KOPT-K1 (cell line): ENCODE data around the gene SATB2.

Source experiments
- H3K27ac ChIP-seq: fragments of 200-600 bp; sonication (generic); 2 replicates; pipeline ENCODE4 v1.5.1; 2016; ENCODE audit warnings: antibody characterized with exemption, mild to moderate bottlenecking, low read depth, low read length; ENCODE audit not compliant: poor library complexity, severe bottlenecking
- H3K36me3 ChIP-seq: fragments of 200-600 bp; sonication (generic); 2 replicates; pipeline ENCODE4 v1.5.1; 2017; ENCODE audit warnings: antibody characterized with exemption, mild to moderate bottlenecking, low read length, moderate library complexity; ENCODE audit not compliant: insufficient read depth
- H3K9me3 ChIP-seq: fragments of 200-600 bp; sonication (generic); 2 replicates; pipeline ENCODE4 v1.5.1; 2017; ENCODE audit warnings: antibody characterized with exemption, low read length, mild to moderate bottlenecking; ENCODE audit not compliant: insufficient read depth, poor library complexity, severe bottlenecking

SATB2 gene

GRCh38 chr2:199457147-199458008, at the start of gene SATB2:
Gene SATB2, minus strand, starts transcription at chr2:199457939. Its CDS starts 1,902 bp downstream, at chr2:199456037.
- H3K36me3 ChIP-seq = no peaks in the 10 kb centered on the region
- no peak within 1 kb of the TSS for H3K27ac ChIP-seq
- no peaks in the 10 kb centered on the region for H3K9me3 ChIP-seq

- Histone ChIP-seq H3K36me3 (no peaks in the 10 kb centered on the region), H3K27ac (no peak overlapping the region), H3K9me3 (no peaks in the 10 kb centered on the region)
Measured at GRCh38 chr2:199505755-199506403, 48.1 kb upstream of the SATB2 start.

GRCh38 chr2:199503148-199503547, 45.4 kb upstream of the SATB2 start:
- H3K36me3 ChIP-seq = no peaks in the 10 kb centered on the region
- no peak overlapping the region for H3K27ac ChIP-seq
- no peaks in the 10 kb centered on the region for H3K9me3 ChIP-seq

GRCh38 chr2:199499005-199499404, 41.3 kb upstream of the SATB2 start:
- no peaks in the 10 kb centered on the region for H3K9me3 ChIP-seq

GRCh38 chr2:199495147-199495546, 37.4 kb upstream of the SATB2 start:
- Histone ChIP-seq H3K27ac (no peak overlapping the region), H3K9me3 (no peaks in the 10 kb centered on the region), H3K36me3 (no peaks in the 10 kb centered on the region)

More at GRCh38 chr2:199499005-199499404, 41.3 kb upstream of the SATB2 start:
- H3K27ac ChIP-seq = no peak overlapping the region
- no peaks in the 10 kb centered on the region for H3K36me3 ChIP-seq

GRCh38 chr2:199490049-199490448, 32.3 kb upstream of the SATB2 start:
- no peak overlapping the region for H3K27ac ChIP-seq
- no peaks in the 10 kb centered on the region for H3K9me3 ChIP-seq
- no peaks in the 10 kb centered on the region for H3K36me3 ChIP-seq

- Histone ChIP-seq H3K9me3 (no peaks in the 10 kb centered on the region), H3K27ac (no peak overlapping the region), H3K36me3 (no peaks in the 10 kb centered on the region)
Measured at GRCh38 chr2:199488772-199489400, 31.1 kb upstream of the SATB2 start.

- H3K27ac ChIP-seq = no peak overlapping the region
Measured at GRCh38 chr2:199485732-199486335, 28.1 kb upstream of the SATB2 start.

GRCh38 chr2:199484927-199485326, 27.2 kb upstream of the SATB2 start:
- Histone ChIP-seq H3K27ac (no peak overlapping the region), H3K9me3 (no peaks in the 10 kb centered on the region), H3K36me3 (no peaks in the 10 kb centered on the region)

More at GRCh38 chr2:199485732-199486335, 28.1 kb upstream of the SATB2 start:
- Histone ChIP-seq H3K36me3 (no peaks in the 10 kb centered on the region), H3K9me3 (no peaks in the 10 kb centered on the region)

- Histone ChIP-seq H3K36me3 (no peaks in the 10 kb centered on the region), H3K27ac (no peak overlapping the region), H3K9me3 (no peaks in the 10 kb centered on the region)
Measured at GRCh38 chr2:199480966-199481365, 23.2 kb upstream of the SATB2 start.

GRCh38 chr2:199477277-199477834, 19.6 kb upstream of the SATB2 start:
- H3K9me3 ChIP-seq = no peaks in the 10 kb centered on the region
- H3K27ac ChIP-seq = no peak overlapping the region
- H3K36me3 ChIP-seq = no peaks in the 10 kb centered on the region

- H3K36me3 ChIP-seq = no peaks in the 10 kb centered on the region
- H3K27ac ChIP-seq = no peak overlapping the region
- H3K9me3 ChIP-seq = no peaks in the 10 kb centered on the region
Measured at GRCh38 chr2:199471443-199472057, 13.8 kb upstream of the SATB2 start.

GRCh38 chr2:199470672-199471442, 13.1 kb upstream of the SATB2 start:
- Histone ChIP-seq H3K9me3 (no peaks in the 10 kb centered on the region), H3K27ac (no peak overlapping the region)

GRCh38 chr2:199470361-199470671, 12.6 kb upstream of the SATB2 start:
- Histone ChIP-seq H3K9me3 (no peaks in the 10 kb centered on the region), H3K27ac (no peak overlapping the region), H3K36me3 (no peaks in the 10 kb centered on the region)

More at GRCh38 chr2:199470672-199471442, 13.1 kb upstream of the SATB2 start:
- H3K36me3 ChIP-seq = no peaks in the 10 kb centered on the region
